Astrocyte of the cerebellum (primary cell): ENCODE data around the gene AP1S2.

Source experiments
- DNase-seq: peaks from one replicate; pipeline ENCODE4 v3.0.0-alpha.2; 2011; ENCODE audit warnings: low read depth
- H3K4me3 ChIP-seq: 2 replicates; pipeline ENCODE4 v1.5.1; 2011; ENCODE audit warnings: mild to moderate bottlenecking, low read depth, low read length, moderate library complexity
- CTCF ChIP-seq: IDR thresholded peaks from 2 replicates; pipeline ENCODE4 v1.5.1; 2012; ENCODE audit warnings: low read length, low read depth, moderate library complexity, mild to moderate bottlenecking; ENCODE audit errors: missing control alignments
- in situ Hi-C: cut with HindIII; loops from 2 replicates; pipeline ENCODE4 v1.10.0; 2017; ENCODE audit warnings: low sequenced_read_pairs

AP1S2 gene

GRCh38 chrX:15797707-15798106, 56.9 kb downstream of the AP1S2 start:
- in situ Hi-C loops, result no loop called here
- TF ChIP-seq CTCF, result no peak
- DNase-seq, result no peak
- H3K4me3 ChIP-seq, result no peak overlapping the region

GRCh38 chrX:15790769-15791290, 63.8 kb downstream of the AP1S2 start:
- DNase-seq, result no peak
- in situ Hi-C loops, result no loop called here
- no peak for TF ChIP-seq CTCF

GRCh38 chrX:15789979-15790768, 64.4 kb downstream of the AP1S2 start, which contains the start of gene ZRSR2:
Gene ZRSR2 (plus strand): TSS chrX:15790484. CDS start chrX:15790496, 12 bp downstream.
- in situ Hi-C loops, result no loop called here
- DNase-seq, result peak; percentile 53
- no peak for TF ChIP-seq CTCF
- peak within 1 kb of the TSS; percentile 75 for H3K4me3 ChIP-seq

More at GRCh38 chrX:15790769-15791290, 63.8 kb downstream of the AP1S2 start:
- peak overlapping the region; percentile 75 for H3K4me3 ChIP-seq

GRCh38 chrX:15786915-15787314, 67.7 kb downstream of the AP1S2 start:
- no peak for TF ChIP-seq CTCF
- in situ Hi-C loops, result no loop called here
- no peak for DNase-seq
- no peak overlapping the region for H3K4me3 ChIP-seq

- no peak for TF ChIP-seq CTCF
- in situ Hi-C loops, result no loop called here
- H3K4me3 ChIP-seq, result no peak overlapping the region
- DNase-seq, result no peak
These were observed 69.3 kb downstream of the AP1S2 start for GRCh38 chrX:15785176-15785750.

- DNase-seq, result no peak
- H3K4me3 ChIP-seq, result no peak overlapping the region
- in situ Hi-C loops, result no loop called here
- TF ChIP-seq CTCF, result no peak
These were observed 72.5 kb downstream of the AP1S2 start for GRCh38 chrX:15781961-15782699.
